Measurements from ENCODE around the gene SEC31B. TPM values are rescaled to one million over a fixed set of nuclear protein-coding genes. Genes with fewer than 3 reads are reported as not detected.

SEC31B gene
- total RNA-seq, 4 donors from 2014 or later = 9.3 to 36.9 (median 12.7) TPM

DNA sequence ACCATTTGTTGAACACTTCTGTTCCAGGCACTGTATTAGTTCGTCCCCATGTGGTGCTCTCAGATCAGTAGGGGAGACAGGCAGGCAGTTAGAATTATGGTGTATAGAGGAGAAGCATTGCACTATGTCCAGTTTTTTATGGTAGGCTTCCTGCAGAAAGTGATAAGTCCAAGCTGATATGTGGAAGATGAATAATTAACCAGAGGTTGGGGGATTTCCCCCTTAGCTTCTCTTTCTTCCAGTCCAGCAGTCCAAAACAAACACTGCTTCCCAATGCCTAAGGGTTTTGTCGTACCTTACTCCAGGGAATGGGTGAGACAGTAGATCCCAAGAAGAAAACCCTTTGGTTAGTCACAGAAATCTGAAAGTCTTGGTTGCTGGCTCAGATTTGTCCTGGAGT is 35.2 kb upstream of the SEC31B start:
- Histone ChIP-seq H3K27me3 (no peaks in the 10 kb centered on the region), H3K27ac (no peak overlapping the region), H3K9me3 (no peaks in the 10 kb centered on the region), H3K36me3 (peaks cover 14% of the 10 kb centered on the region), H3K4me1 (no peaks in the 10 kb centered on the region), H3K4me3 (no peak overlapping the region)
- no peak for DNase-seq (ENCODE audit: low spot score in 2 of 2)
- WGBS = 92% methylated on average over 2 of the region's 2 CpGs
- no peak for TF ChIP-seq POLR2A (IDR thresholded peaks at IDR 0.05)
- TF ChIP-seq CTCF (IDR thresholded peaks at IDR 0.05) = no peak

DNA sequence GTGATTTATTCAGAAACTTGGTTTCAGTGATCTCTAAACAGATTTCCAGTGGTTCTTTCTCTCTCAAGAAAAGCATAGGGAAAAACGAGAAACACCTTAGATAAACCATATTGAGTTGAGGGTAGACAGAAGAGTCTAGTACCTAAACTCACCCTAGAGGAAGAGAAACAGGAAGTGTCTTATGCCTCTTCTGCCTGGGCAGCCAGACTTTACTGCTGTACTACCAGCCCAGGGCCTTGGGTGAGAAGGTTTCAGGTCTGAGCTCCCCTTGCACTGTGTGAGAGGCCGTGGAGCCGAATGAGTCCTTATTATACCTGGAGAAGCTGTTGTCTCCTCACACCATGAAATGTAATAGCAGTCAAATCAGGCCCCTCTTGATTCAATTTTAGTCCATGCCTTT is 34.3 kb upstream of the SEC31B start:
- 92% methylated on average over 3 of the region's 3 CpGs for WGBS
- no peak for DNase-seq (ENCODE audit: low spot score in 2 of 2)
- TF ChIP-seq POLR2A (IDR thresholded peaks at IDR 0.05) = no peak
- TF ChIP-seq POLR2AphosphoS5 (IDR thresholded peaks at IDR 0.05) = no peak
- TF ChIP-seq EP300 (IDR thresholded peaks at IDR 0.05) = no peak
- TF ChIP-seq CTCF (IDR thresholded peaks at IDR 0.05) = no peak
- Histone ChIP-seq H3K9me3 (no peaks in the 10 kb centered on the region), H3K4me1 (no peaks in the 10 kb centered on the region), H3K27me3 (no peaks in the 10 kb centered on the region), H3K4me3 (no peak overlapping the region), H3K36me3 (peaks cover 24% of the 10 kb centered on the region), H3K27ac (no peak overlapping the region)

- no peaks in the 10 kb centered on the region for H3K9me3 ChIP-seq
- WGBS = 78% methylated on average over 5 of the region's 5 CpGs
- no peak overlapping the region for H3K27ac ChIP-seq
- no peak overlapping the region for H3K4me3 ChIP-seq
- TF ChIP-seq POLR2A (IDR thresholded peaks at IDR 0.05) (no peak), CTCF (IDR thresholded peaks at IDR 0.05) (no peak), EP300 (IDR thresholded peaks at IDR 0.05) (no peak)
- no peak for DNase-seq (ENCODE audit: low spot score in 2 of 2)
- peaks cover 46% of the 10 kb centered on the region for H3K36me3 ChIP-seq
- no peaks in the 10 kb centered on the region for H3K27me3 ChIP-seq
- H3K4me1 ChIP-seq = no peaks in the 10 kb centered on the region
Measured at GRCh38 chr10:100551738-100552137, 32.1 kb upstream of the SEC31B start.

- Histone ChIP-seq H3K36me3 (peaks cover 51% of the 10 kb centered on the region), H3K27ac (no peak overlapping the region), H3K9me3 (no peaks in the 10 kb centered on the region), H3K4me1 (no peaks in the 10 kb centered on the region), H3K27me3 (no peaks in the 10 kb centered on the region), H3K4me3 (no peak overlapping the region)
- 78% methylated on average over 4 of the region's 4 CpGs for WGBS
- DNase-seq (ENCODE audit: low spot score in 2 of 2) = no peak
- no peak for TF ChIP-seq CTCF (IDR thresholded peaks at IDR 0.05)
Measured at GRCh38 chr10:100551196-100551595, 31.5 kb upstream of the SEC31B start.

DNA sequence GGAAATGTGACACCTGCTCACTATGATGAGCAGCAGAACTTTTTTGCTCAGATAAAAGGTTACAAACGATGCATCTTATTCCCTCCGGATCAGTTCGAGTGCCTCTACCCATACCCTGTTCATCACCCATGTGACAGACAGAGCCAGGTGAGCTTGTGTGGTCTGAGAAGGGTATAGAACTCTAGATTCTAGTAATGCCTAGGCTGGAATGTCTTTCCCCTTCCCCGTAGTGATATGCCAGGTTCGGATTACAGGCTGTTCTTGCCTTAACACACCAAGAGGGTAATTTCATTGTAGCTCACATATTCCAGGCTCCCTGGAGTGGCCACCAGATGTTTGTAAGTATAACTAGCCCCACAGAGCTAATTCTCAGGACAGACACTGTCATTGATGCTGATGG is 25.3 kb upstream of the SEC31B start:
- TF ChIP-seq CTCF (IDR thresholded peaks at IDR 0.05) = no peak
- TF ChIP-seq EP300 (IDR thresholded peaks at IDR 0.05) = no peak
- no peak for TF ChIP-seq POLR2A (IDR thresholded peaks at IDR 0.05)
- TF ChIP-seq POLR2AphosphoS5 (IDR thresholded peaks at IDR 0.05) = no peak
- WGBS = 94% methylated on average over 5 of the region's 5 CpGs
- Histone ChIP-seq H3K4me1 (no peaks in the 10 kb centered on the region), H3K9me3 (no peaks in the 10 kb centered on the region), H3K4me3 (no peak overlapping the region), H3K27ac (no peak overlapping the region), H3K36me3 (peaks cover 100% of the 10 kb centered on the region), H3K27me3 (no peaks in the 10 kb centered on the region)
- DNase-seq (ENCODE audit: low spot score in 2 of 2) = no peak

All from suprapubic skin (tissue), 4 donors.